ENCODE results near the gene HRG.
"Not testable (repeated sequence)": the region's sequence is repeated elsewhere in the genome, so short reads cannot be mapped to it uniquely, and the experiment has no call there.

Gene HRG, protein sequence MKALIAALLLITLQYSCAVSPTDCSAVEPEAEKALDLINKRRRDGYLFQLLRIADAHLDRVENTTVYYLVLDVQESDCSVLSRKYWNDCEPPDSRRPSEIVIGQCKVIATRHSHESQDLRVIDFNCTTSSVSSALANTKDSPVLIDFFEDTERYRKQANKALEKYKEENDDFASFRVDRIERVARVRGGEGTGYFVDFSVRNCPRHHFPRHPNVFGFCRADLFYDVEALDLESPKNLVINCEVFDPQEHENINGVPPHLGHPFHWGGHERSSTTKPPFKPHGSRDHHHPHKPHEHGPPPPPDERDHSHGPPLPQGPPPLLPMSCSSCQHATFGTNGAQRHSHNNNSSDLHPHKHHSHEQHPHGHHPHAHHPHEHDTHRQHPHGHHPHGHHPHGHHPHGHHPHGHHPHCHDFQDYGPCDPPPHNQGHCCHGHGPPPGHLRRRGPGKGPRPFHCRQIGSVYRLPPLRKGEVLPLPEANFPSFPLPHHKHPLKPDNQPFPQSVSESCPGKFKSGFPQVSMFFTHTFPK

DNA sequence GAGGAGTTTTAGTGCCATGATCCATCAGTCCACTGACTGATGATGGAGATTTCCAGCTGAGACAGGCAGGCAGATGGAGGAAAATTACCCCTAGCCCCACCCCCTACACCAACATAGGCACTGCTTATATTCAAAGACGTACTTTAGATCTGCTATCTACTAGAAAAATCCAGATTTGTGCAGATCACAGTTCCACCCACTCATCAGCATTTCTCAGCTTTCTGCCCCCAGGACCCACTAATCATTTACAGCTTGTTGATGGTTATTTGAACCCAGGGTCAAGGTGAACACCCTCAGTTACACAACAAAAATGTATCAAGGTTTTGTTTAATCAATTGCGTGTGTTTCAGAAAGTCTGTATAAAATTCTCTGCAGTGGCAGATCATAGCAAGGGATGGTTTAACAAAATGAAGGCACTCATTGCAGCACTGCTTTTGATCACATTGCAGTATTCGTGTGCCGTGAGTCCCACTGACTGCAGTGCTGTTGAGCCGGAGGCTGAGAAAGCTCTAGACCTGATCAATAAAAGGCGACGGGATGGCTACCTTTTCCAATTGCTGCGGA, at the start of gene HRG:
HRG (plus strand) TSS at position 390 of the 564 bp plus-strand sequence; CDS start at position 408, 18 bp downstream.
- DNase-seq = no peak

DNA sequence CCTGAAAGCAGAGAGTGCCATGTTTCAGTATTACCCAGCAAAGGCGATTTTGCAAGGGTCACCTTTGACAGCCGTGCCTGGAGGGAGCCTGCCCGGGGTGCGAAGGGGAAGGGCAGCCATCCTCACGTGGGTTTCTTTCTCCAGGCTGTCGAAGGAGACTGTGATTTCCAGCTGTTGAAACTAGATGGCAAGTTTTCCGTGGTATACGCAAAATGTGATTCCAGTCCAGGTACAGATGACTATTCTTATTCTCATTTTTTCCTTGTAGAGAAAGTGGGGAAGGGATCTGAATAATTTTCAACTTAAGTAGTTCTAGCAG, 49.6 kb upstream of the HRG start:
- no peak for DNase-seq

DNA sequence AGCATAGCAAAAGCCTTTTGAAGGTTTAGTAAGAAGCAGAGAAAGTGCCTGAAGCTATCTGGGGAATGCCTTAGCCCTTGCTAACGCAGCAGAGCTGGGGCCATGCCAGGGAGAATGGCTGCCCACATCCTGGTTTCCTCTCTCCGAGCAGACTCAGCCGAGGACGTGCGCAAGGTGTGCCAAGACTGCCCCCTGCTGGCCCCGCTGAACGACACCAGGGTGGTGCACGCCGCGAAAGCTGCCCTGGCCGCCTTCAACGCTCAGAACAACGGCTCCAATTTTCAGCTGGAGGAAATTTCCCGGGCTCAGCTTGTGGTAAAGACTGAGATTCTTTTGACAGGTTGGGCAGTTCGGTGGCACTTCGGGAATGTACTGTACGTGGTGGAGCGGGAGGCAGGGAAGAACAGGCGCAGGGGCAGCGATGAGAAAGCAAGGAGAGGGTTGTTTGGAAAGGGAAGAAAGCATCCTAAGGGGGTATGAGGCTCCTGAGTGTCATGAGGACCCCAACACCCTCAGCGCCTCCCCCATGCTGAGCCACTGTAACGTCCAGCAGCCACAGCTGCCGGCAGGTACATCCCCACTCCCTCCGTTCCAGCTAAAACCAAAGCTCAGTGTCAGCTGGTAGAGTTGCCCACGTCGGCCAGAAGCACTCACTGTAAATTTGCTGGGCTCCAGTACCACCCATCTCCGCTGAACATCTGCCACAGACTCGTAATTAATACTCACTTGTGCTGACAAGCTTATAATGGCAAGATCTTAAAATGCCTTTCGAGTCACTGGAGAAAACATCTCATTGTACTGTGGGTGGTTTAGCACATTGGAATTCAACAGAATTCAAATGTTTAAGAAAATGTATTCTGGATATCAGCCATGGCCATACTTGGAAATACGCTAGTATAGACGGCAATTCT, 48.5 kb upstream of the HRG start:
- peak; percentile 83 for DNase-seq

DNA sequence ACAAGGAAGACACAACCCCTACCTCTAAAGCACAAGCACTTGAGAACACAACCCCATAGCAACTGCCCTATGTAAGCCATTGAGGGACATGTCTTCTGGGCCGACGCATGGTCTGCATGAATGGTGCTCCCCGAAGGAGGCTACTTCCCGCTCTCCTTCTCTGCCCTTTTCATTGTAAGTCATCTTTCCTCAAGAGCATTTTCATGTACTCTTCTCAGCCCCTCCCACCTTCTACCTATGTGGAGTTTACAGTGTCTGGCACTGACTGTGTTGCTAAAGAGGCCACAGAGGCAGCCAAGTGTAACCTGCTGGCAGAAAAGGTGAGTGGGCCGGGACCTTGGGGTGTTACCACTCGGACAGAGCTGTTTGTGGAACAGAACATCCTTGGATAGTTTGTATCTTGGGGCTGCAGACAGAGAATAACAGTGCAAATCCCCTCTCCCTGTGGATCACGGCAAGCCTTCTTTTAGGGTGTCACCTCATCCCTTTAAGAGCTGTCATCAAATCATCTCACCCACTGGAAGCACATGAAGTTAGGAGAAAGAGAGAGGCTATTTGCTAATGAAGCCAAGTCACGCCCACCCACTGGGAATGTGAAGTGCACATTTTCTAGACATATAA, 47.4 kb upstream of the HRG start:
- no peak for DNase-seq

DNA sequence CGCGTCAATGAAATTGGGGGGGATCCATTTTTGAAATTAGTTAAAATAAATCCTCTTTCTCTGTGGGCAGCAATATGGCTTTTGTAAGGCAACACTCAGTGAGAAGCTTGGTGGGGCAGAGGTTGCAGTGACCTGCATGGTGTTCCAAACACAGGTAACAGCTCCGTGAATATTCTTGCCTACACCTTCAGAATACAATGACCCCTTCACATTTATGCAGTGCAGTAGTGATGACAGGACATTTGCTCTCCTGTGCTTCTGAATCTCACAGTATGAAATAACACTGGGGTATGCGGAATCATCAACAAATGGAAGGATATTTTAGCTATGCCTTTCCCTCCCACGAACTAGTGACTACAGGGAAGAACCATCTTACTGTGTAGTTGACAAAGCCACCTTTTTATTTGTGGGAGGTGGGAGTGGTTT, 46.0 kb upstream of the HRG start:
- no peak for DNase-seq

DNA sequence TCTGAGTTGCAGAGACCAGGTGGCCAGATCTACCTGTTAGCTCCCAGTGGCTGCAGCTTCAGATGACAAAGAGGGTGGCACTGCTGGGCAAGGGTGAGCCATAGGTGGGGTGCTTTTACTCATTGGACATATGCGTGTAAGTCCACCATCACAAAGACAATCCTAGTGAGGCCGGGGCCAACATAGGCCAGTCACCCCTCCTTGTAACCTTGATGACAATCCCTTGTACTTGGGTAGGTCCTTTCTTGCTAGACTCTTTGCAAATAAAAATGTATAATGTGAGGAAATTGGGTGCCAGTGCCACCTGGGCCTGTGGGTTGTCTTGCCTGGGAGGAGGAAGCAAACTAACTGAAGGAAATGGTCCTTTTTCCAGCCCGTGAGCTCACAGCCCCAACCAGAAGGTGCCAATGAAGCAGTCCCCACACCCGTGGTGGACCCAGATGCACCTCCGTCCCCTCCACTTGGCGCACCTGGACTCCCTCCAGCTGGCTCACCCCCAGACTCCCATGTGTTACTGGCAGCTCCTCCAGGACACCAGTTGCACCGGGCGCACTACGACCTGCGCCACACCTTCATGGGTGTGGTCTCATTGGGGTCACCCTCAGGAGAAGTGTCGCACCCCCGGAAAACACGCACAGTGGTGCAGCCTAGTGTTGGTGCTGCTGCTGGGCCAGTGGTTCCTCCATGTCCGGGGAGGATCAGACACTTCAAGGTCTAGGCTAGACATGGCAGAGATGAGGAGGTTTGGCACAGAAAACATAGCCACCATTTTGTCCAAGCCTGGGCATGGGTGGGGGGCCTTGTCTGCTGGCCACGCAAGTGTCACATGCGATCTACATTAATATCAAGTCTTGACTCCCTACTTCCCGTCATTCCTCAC, 45.4 kb upstream of the HRG start:
- no peak for DNase-seq

DNA sequence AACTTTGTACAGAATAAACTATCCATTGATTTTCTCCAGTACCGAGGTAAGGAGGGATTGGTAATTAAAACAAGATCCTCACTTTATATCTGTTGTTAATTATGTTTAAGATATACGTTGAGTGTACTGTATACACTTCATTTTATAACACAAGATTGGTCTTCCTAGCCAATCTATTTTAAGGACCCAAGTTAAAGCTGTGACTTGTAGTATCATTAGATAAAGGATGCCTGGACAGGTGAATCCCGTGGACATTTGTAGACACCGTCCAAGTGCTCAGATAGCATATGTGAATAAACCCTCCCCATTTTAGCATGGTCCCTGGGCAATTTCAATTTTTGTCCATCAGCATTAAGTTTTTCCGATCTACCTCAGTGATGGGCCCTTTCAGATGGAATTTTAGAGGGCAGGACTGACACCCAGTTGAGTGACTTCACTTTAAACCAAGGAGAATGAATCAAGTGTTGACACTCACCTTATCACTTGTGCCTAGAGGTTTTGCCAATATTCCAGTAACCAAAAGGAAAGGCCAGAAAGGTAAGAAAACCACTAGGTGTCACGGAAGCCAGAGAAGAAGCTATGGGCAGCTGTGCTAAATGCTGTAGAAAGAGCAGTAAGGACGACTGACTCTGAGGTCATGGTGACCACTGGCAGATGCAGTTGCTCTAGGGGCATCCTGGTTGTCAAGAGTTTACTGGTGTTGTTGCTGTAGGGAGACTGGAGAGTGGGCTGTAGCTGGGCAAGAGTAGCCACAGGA, 43.7 kb upstream of the HRG start:
- DNase-seq = no peak

DNA sequence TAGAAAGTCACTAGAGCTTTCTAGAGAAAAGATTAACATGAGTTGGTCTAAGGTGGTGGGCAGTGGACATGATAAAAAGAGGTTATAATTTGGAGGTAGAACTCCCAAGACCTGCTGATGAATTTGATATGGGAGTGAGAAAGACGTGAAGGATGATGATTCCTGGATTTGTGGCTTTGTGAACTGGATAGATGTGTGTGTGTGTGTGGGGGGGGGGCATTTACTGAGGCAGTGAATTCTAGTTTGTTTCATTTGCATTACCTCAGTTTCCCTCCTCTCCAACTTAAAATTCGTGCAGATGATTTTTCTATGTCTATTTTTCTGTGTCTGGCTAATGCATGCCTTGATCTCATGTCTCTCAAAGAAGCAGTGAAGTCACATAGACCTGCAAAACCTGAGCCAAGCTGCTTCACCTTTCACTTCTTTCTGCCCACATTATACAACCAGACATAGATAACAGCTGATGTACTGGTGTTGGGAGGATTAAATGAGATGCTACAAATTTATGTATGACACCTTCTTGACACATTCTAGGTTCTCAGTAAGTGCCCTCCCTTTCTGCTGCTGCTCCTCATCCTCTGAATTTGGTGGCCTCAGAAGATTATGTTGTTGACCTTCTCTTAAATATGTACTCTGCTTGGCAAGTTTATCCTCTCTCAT, 43.0 kb upstream of the HRG start:
- no peak for DNase-seq

DNA sequence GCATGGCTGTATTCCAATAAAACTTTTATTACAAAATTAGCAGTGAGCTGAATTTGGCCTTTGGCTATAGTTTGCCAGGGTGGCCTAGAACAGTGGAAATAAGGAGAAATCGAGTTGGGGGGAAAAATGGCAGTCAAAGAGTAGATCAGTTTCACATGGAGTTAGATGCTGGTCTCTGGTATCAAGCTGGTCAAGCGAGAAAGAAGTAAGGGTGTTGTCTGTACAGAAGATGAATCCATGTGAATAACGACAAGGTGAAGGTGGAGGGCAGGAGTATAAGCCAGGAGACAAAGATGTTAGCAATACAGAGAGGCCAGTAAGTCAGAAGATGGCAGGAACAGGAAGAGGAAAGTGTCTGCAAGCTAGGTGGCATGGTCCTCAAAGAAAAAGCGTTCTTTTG, 41.2 kb upstream of the HRG start:
- no peak for DNase-seq

DNA sequence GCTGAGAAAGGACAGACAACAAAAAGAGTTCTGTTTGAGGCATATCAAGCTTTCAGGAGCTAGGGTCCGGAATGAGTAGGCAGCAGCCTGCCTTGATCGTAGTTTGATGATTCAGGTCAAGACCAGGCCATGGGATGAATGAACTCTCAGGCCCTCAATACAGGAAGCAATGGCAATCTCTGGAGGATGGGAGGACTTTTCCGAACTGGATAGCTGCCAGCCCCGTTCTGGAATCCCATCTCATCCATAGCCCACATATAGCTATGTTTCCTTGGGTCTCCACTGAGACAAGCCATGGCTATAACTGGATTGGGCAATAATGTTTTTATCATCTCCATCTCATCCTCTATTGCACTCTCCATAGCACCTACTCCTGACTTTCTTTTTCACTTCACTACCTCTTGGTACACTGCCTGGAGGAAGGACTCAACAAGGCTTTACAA, 40.2 kb upstream of the HRG start:
- no peak for DNase-seq

DNA sequence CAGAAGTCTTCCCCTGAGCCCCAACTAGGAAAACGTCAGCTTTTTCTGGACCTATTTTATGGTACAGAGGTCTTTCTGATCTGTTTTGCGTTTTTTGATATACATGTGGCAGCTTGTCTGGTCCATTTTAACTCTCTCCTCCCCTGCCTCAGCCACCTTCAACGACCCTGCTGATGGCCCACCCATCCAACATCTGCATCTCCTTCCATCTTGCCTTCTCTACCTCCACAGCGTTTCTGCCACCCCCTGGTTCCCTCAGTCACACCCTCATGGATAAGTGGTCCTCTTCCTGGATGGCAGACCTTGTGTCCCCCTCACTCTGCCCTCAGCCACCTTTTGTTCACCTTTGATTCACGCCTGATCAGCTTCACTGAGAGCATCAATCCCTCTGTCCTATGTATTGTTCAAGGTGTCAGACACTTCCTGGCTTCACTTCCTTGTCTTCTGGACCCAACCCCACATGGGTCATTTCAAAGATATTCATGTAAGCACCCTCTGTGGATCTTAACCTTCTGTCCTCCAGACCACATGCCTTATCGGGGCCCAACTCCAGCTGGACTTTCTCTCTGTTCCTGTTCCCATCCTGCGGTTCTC, 39.5 kb upstream of the HRG start:
- DNase-seq = no peak

DNA sequence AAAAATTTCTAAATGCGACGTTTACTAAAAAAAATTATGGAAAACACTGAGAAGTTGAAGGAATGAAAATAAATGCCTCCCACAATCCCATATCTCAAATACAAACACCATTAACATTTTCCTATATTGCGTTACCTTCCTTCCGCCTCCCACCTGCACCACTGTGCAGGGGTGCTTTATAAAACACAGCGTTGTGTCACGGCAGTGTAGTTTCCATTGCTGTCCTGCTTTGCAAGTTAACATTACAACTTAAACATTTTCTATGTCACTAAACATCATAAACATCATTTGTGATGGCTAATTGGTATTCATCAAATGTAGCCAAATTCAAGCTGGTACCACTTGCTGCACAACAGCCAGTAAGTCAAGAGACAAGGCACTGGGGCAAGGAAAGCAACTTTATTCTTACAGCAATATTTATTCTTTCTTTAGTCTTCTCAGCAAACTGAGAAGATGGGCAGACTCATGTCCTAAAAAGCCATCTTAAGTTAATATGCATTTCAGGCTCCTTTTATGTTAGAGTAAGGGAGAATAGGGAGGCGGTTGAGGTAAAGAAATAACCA, 37.9 kb upstream of the HRG start:
- no peak for DNase-seq

DNA sequence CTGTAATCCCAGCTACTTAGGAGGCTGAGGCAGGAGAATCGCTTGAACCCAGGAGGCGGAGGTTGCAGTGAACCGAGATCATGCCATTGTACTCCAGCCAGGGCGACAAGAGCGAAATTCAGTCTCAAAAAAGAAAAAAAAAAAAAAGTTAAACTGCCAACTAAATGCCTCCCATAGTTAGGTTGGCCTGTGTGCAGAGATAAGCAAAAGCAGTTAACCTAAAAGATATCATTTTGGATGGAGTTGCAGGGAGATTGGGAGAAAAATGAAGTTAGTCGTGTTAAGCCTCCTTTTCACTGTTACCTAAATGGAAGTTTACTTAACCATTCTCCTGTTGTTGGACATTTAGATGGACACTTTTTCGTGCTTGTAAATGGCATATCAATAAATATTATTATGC, 37.1 kb upstream of the HRG start:
- no peak for DNase-seq

DNA sequence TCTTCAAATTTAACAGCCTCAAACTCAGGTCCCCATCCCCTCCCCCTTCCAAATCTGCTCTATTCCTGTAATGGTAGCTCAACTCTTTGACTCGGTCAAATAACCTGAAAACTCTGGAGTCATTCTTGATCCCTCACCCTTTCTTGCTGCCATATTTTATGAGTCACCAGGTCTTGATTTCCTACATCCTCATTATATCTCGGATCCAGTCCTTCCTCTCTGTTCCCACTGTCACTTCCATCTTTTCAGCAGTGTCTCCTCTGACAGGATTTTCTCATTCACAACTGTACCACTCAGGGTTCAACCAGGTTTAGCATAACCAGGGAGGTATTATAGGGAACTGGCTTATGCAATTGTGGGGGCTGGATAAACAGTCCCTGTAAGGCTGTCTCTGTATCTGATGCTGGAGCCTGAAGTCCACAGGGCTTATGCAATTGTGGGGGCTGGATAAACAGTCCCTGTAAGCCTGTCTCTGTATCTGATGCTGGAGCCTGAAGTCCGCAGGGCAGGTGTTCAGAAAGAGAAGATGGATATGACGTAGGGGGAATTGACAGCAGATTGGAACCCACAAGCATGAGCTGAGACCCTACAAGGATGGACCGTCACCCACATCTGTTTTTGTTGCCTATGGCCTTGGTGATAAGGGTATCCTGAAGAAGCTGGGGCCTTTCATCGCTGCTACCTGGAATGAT, 34.7 kb upstream of the HRG start:
- no peak for DNase-seq

DNA sequence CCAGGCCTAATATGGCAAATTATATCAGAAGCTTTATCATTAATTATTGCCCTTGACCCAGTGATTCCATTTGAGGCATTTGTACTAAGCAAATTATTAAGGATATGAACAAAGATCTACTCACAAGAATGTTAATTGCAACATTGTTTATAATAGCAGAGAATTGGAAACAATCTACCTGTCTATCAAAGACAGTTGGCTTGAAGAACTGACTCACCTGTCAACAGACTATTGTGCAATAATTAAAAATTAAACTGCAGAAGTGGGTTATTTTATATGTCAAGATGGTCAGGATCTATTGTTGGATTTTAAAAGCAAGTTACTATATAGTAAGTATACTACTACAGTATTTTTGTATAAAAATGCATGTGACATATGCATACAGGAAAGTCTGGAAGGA, 32.3 kb upstream of the HRG start:
- DNase-seq = no peak

DNA sequence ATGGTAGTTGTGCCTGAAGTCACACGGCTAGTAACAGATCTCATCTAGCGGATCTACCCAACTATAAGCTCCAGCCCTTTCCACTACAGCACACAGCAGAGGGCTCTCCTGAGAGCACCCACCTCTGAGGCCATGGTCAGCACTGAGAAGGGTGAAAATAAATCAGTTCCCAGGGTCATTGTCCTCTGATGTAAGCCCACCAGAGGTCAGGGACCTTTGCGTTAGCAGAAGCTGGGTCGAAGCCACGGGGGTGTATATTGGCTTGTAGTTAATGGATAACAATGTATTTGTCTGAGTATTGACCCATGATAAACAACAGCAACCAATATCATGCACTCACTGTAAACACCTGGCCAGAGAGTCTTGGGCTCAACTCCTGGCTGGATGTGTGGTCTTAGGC, 31.6 kb upstream of the HRG start:
- not testable (repeated sequence) for DNase-seq

DNA sequence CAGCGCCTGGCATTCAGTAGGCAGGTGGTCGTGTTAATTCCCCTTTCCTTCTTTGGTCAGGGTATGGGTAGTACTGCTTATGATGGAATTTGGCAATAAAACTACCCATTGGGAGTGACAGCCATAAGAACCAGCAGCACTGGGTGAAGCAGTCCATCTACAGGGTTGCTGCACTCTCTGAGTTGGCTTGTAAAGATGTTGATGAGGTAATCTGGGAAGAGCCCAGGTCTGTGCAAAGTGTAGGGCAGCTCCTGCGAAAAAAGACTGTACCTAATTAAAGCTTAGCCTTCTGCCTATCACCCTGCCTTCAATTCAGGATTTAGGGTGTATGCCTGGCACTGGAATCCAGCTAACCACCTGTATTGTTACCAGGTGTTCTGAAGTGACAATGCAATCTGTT, 30.3 kb upstream of the HRG start:
- DNase-seq = no peak

DNA sequence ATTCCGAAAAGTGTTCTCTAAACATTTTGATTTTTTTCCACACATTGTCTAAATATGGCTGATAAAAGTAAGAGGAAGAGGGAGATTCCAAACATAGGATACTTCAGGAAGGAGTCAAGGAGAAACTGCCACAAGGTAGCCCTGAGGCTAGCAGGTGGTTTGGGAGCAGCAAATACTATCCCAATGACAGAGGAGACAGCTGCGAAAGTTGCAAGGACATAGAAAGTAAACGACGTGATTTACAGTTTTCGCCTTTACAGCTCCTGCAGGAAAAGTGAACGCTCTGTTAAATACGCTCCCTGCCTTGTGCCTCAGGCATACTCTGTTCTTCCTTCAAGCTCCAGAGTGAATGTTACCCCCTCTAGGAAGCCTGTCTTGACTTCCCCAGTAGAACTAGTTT, 29.3 kb upstream of the HRG start:
- DNase-seq = no peak

DNA sequence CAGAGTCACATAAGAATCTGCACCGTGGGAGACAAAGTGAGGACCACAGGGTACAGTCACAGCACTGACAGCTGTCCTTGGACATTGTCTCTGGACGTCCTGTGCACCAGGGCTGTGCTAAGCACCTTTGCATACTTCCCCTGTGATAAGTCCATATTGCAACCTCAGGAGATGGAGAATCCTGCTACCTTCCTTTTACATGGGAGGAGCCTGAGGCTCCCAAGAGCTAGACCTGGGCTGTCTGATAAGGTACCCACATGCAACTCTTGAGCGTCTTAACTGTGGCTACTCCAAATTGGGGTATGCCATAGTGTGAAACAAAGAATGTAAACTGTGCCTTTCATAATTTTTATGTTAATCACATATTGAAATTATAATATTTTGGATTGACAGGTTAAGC, 28.1 kb upstream of the HRG start:
- no peak for DNase-seq

Data from activated gamma-delta T cell treated with Interleukin-2 at 50 U/mL for 16 hours (primary cell).